HEK293 (cell line): ENCODE results near the gene CNPY4.

ENCODE experiments used
- GLI4 ChIP-seq: fragments of 450-650 bp; formaldehyde crosslinking; IDR thresholded peaks from 2 replicates; pipeline ENCODE4 v1.5.1; 2016; ENCODE audit warnings: missing biosample characterization, missing genetic modification characterization
- GLIS1 ChIP-seq: fragments of 450-650 bp; formaldehyde crosslinking; IDR thresholded peaks from 2 replicates; pipeline ENCODE4 v1.5.1; 2016; ENCODE audit warnings: missing biosample characterization, missing genetic modification characterization
- KLF10 ChIP-seq: fragments of 450-650 bp; IDR thresholded peaks from 2 replicates; pipeline ENCODE4 v1.5.1; 2018; ENCODE audit warnings: missing biosample characterization, mild to moderate bottlenecking, missing genetic modification characterization
- KLF8 ChIP-seq: fragments of 450-650 bp; formaldehyde crosslinking; IDR thresholded peaks from 2 replicates; pipeline ENCODE4 v1.5.1; 2016; ENCODE audit warnings: missing biosample characterization, missing genetic modification characterization
- OSR2 ChIP-seq: fragments of 450-650 bp; formaldehyde crosslinking; IDR thresholded peaks from 2 replicates; pipeline ENCODE4 v1.5.1; 2016; ENCODE audit warnings: missing biosample characterization, missing genetic modification characterization
- ZBTB1 ChIP-seq: fragments of 450-650 bp; formaldehyde crosslinking; IDR thresholded peaks from 2 replicates; pipeline ENCODE4 v1.5.1; 2016; ENCODE audit warnings: missing biosample characterization, missing genetic modification characterization
- ZBTB11 ChIP-seq: fragments of 450-650 bp; formaldehyde crosslinking; conservative IDR thresholded peaks from 2 replicates; pipeline ENCODE4 v1.5.1; 2016; ENCODE audit warnings: low read depth, missing biosample characterization, missing genetic modification characterization
- ZBTB48 ChIP-seq: fragments of 450-650 bp; formaldehyde crosslinking; IDR thresholded peaks from 2 replicates; pipeline ENCODE4 v1.5.1; 2016; ENCODE audit warnings: missing biosample characterization, missing genetic modification characterization
- ZBTB7A ChIP-seq: fragments of 450-650 bp; formaldehyde crosslinking; IDR thresholded peaks from 2 replicates; pipeline ENCODE4 v1.5.1; 2016; ENCODE audit warnings: low read depth, missing biosample characterization, missing genetic modification characterization
- ZFP3 ChIP-seq: fragments of 450-650 bp; formaldehyde crosslinking; IDR thresholded peaks from 2 replicates; pipeline ENCODE4 v1.5.1; 2016; ENCODE audit warnings: low read depth, missing biosample characterization, missing genetic modification characterization
- ZFP37 ChIP-seq: fragments of 450-650 bp; formaldehyde crosslinking; IDR thresholded peaks from 2 replicates; pipeline ENCODE4 v1.5.1; 2016; ENCODE audit warnings: missing biosample characterization, missing genetic modification characterization
- ZFP69B ChIP-seq: fragments of 450-650 bp; formaldehyde crosslinking; IDR thresholded peaks from 2 replicates; pipeline ENCODE4 v1.5.1; 2016; ENCODE audit warnings: missing biosample characterization, missing genetic modification characterization
- ZNF16 ChIP-seq: fragments of 450-650 bp; formaldehyde crosslinking; IDR thresholded peaks from 2 replicates; pipeline ENCODE4 v1.5.1; 2016; ENCODE audit warnings: low read depth, missing biosample characterization, missing genetic modification characterization
- ZNF223 ChIP-seq: fragments of 450-650 bp; formaldehyde crosslinking; IDR thresholded peaks from 2 replicates; pipeline ENCODE4 v1.5.1; 2016; ENCODE audit warnings: missing biosample characterization, missing genetic modification characterization
- ZNF24 ChIP-seq: fragments of 450-650 bp; formaldehyde crosslinking; IDR thresholded peaks from 2 replicates; pipeline ENCODE4 v1.5.1; 2016; ENCODE audit warnings: missing biosample characterization, missing genetic modification characterization
- ZNF335 ChIP-seq: fragments of 450-650 bp; formaldehyde crosslinking; conservative IDR thresholded peaks from 2 replicates; pipeline ENCODE4 v1.5.1; 2016; ENCODE audit warnings: missing biosample characterization, missing genetic modification characterization
- ZNF366 ChIP-seq: fragments of 450-650 bp; formaldehyde crosslinking; conservative IDR thresholded peaks from 2 replicates; pipeline ENCODE4 v1.5.1; 2016; ENCODE audit warnings: missing biosample characterization, missing genetic modification characterization
- ZNF37A ChIP-seq: fragments of 450-650 bp; IDR thresholded peaks from 2 replicates; pipeline ENCODE4 v1.5.1; 2018; ENCODE audit warnings: missing biosample characterization, missing genetic modification characterization
- ZNF416 ChIP-seq: fragments of 450-650 bp; formaldehyde crosslinking; IDR thresholded peaks from 2 replicates; pipeline ENCODE4 v1.5.1; 2016; ENCODE audit warnings: missing biosample characterization, missing genetic modification characterization
- ZNF529 ChIP-seq: fragments of 450-650 bp; formaldehyde crosslinking; IDR thresholded peaks from 2 replicates; pipeline ENCODE4 v1.5.1; 2017; ENCODE audit warnings: missing genetic modification characterization, missing biosample characterization; ENCODE audit not compliant: insufficient replicate concordance
- ZNF548 ChIP-seq: fragments of 450-650 bp; formaldehyde crosslinking; IDR thresholded peaks from 2 replicates; pipeline ENCODE4 v1.5.1; 2016; ENCODE audit warnings: missing biosample characterization, missing genetic modification characterization
- ZNF560 ChIP-seq: fragments of 450-650 bp; formaldehyde crosslinking; IDR thresholded peaks from 2 replicates; pipeline ENCODE4 v1.5.1; 2017; ENCODE audit warnings: missing biosample characterization, missing genetic modification characterization, borderline replicate concordance
- ZNF623 ChIP-seq: fragments of 450-650 bp; formaldehyde crosslinking; IDR thresholded peaks from 2 replicates; pipeline ENCODE4 v1.5.1; 2016; ENCODE audit warnings: missing biosample characterization, missing genetic modification characterization
- ZNF629 ChIP-seq: fragments of 450-650 bp; formaldehyde crosslinking; IDR thresholded peaks from 2 replicates; pipeline ENCODE4 v1.5.1; 2017; ENCODE audit warnings: missing biosample characterization, missing genetic modification characterization
- ZNF660 ChIP-seq: fragments of 450-650 bp; IDR thresholded peaks from 2 replicates; pipeline ENCODE4 v1.5.1; 2018; ENCODE audit warnings: missing biosample characterization, mild to moderate bottlenecking, missing genetic modification characterization
- ZNF76 ChIP-seq: fragments of 450-650 bp; formaldehyde crosslinking; IDR thresholded peaks from 2 replicates; pipeline ENCODE4; 2016; ENCODE audit warnings: low read depth, missing biosample characterization, missing genetic modification characterization, borderline replicate concordance
- ZNF830 ChIP-seq: fragments of 450-650 bp; IDR thresholded peaks from 2 replicates; pipeline ENCODE4 v1.5.0; 2018; ENCODE audit warnings: missing biosample characterization, missing genetic modification characterization, low read depth, mild to moderate bottlenecking, moderate library complexity
- ZSCAN4 ChIP-seq: fragments of 450-650 bp; formaldehyde crosslinking; IDR thresholded peaks from 2 replicates; pipeline ENCODE4 v1.5.1; 2017; ENCODE audit warnings: missing biosample characterization, missing genetic modification characterization
- TF ChIP-seq, protein P1 (sequence below): fragments of 450-650 bp; IDR thresholded peaks from 2 replicates; pipeline ENCODE4 v1.5.1; 2018; ENCODE audit warnings: missing biosample characterization, mild to moderate bottlenecking, missing genetic modification characterization
- TF ChIP-seq, protein P2 (sequence below): fragments of 450-650 bp; formaldehyde crosslinking; IDR thresholded peaks from 2 replicates; pipeline ENCODE4 v1.5.1; 2016; ENCODE audit warnings: missing biosample characterization, missing genetic modification characterization
- TF ChIP-seq, protein P3 (sequence below): fragments of 450-650 bp; formaldehyde crosslinking; IDR thresholded peaks from 2 replicates; pipeline ENCODE4 v1.5.1; 2016; ENCODE audit warnings: missing biosample characterization, missing genetic modification characterization

Gene CNPY4

GRCh38 chr7:100130608-100131453 lies 11.4 kb downstream of the CNPY4 start (continued):
- TF ChIP-seq ZNF16 (no peak), ZBTB7A (tag by site-specific recombination) (no peak), ZNF416 (tag by site-specific recombination) (no peak), ZNF629 (tag by site-specific recombination) (no peak; the same call in 1 of the 2 replicates), OSR2 (tag by site-specific recombination) (no peak), ZNF223 (tag by site-specific recombination) (no peak), ZNF24 (tag by site-specific recombination) (no peak), ZFP69B (tag by site-specific recombination) (peak; percentile 53), KLF10 (no peak), ZFP3 (no peak), ZNF623 (0 out of 2 replicates have a peak, but pooled peaks have one; percentile 15), ZBTB1 (no peak), ZNF560 (tag by site-specific recombination) (no peak), GLI4 (no peak), ZNF37A (tag by site-specific recombination) (no peak), ZBTB11 (no peak), ZNF529 (tag by site-specific recombination) (no peak), KLF8 (tag by site-specific recombination) (no peak; the same call in 1 of the 2 replicates), ZNF548 (no peak), ZNF660 (tag by site-specific recombination) (no peak; the same call in 1 of the 2 replicates), ZBTB48 (tag by site-specific recombination) (no peak), ZNF830 (tag by site-specific recombination) (no peak), ZSCAN4 (tag by site-specific recombination) (no peak), ZFP37 (tag by site-specific recombination) (no peak), ZNF335 (no peak), ZNF366 (tag by site-specific recombination) (peak; percentile 99), ZNF76 (tag by site-specific recombination) (no peak), GLIS1 (peak; percentile 94)
- TF ChIP-seq, protein P1, sequence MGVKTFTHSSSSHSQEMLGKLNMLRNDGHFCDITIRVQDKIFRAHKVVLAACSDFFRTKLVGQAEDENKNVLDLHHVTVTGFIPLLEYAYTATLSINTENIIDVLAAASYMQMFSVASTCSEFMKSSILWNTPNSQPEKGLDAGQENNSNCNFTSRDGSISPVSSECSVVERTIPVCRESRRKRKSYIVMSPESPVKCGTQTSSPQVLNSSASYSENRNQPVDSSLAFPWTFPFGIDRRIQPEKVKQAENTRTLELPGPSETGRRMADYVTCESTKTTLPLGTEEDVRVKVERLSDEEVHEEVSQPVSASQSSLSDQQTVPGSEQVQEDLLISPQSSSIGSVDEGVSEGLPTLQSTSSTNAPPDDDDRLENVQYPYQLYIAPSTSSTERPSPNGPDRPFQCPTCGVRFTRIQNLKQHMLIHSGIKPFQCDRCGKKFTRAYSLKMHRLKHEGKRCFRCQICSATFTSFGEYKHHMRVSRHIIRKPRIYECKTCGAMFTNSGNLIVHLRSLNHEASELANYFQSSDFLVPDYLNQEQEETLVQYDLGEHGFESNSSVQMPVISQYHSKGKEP (tag by site-specific recombination): no peak
- TF ChIP-seq, protein P2, sequence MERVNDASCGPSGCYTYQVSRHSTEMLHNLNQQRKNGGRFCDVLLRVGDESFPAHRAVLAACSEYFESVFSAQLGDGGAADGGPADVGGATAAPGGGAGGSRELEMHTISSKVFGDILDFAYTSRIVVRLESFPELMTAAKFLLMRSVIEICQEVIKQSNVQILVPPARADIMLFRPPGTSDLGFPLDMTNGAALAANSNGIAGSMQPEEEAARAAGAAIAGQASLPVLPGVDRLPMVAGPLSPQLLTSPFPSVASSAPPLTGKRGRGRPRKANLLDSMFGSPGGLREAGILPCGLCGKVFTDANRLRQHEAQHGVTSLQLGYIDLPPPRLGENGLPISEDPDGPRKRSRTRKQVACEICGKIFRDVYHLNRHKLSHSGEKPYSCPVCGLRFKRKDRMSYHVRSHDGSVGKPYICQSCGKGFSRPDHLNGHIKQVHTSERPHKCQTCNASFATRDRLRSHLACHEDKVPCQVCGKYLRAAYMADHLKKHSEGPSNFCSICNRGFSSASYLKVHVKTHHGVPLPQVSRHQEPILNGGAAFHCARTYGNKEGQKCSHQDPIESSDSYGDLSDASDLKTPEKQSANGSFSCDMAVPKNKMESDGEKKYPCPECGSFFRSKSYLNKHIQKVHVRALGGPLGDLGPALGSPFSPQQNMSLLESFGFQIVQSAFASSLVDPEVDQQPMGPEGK (tag by site-specific recombination): peak; percentile 88
- TF ChIP-seq, protein P3, sequence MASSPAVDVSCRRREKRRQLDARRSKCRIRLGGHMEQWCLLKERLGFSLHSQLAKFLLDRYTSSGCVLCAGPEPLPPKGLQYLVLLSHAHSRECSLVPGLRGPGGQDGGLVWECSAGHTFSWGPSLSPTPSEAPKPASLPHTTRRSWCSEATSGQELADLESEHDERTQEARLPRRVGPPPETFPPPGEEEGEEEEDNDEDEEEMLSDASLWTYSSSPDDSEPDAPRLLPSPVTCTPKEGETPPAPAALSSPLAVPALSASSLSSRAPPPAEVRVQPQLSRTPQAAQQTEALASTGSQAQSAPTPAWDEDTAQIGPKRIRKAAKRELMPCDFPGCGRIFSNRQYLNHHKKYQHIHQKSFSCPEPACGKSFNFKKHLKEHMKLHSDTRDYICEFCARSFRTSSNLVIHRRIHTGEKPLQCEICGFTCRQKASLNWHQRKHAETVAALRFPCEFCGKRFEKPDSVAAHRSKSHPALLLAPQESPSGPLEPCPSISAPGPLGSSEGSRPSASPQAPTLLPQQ: 0 out of 2 replicates have a peak, but pooled peaks have one; percentile 46
